ENCODE data around the gene RASGEF1C.

Gene RASGEF1C

GRCh38 chr5:180208038-180208434 lies 975 bp downstream of the RASGEF1C start:
- Histone ChIP-seq H3K27me3 (ENCODE audit: insufficient read depth, low read length) (no peaks in the 10 kb centered on the region), H3K9me3 (ENCODE audit: low read length) (no peaks in the 10 kb centered on the region), H2AFZ (ENCODE audit: low read depth, low read length) (no peak overlapping the region), H3K4me1 (ENCODE audit: insufficient read depth, low read length) (peaks cover 5% of the 10 kb centered on the region), H3K4me3 (ENCODE audit: low read length) (peak overlapping the region; percentile 38), H3K36me3 (ENCODE audit: insufficient read depth, low read length) (no peaks in the 10 kb centered on the region)

DNA sequence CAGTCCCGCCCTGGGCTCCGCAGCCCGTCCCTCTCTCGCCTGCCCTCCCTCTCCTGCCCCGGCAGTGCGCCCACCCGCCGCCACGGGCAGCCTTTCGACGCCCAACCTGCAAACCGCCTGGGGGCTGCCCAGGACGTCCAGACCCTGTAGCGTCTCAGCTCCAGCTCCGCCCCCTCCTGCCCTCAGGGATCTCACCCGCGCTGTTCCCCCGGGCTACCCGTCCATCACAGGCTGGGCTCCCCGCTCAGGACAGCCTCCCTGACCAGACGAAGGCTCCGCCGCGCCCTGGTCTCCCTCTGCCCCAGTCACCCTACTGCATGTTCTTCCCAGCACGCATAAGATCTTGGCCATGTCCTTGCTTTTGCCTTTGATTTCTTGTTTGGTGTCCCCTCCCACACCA lies 1.4 kb downstream of the RASGEF1C start:
- no peak overlapping the region for H3K4me3 ChIP-seq (ENCODE audit: low read length)
- H3K36me3 ChIP-seq (ENCODE audit: insufficient read depth, low read length), result no peaks in the 10 kb centered on the region
- peaks cover 5% of the 10 kb centered on the region for H3K4me1 ChIP-seq (ENCODE audit: insufficient read depth, low read length)
- no peaks in the 10 kb centered on the region for H3K27me3 ChIP-seq (ENCODE audit: insufficient read depth, low read length)
- no peak overlapping the region for H2AFZ ChIP-seq (ENCODE audit: low read depth, low read length)
- H3K9me3 ChIP-seq (ENCODE audit: low read length), result no peaks in the 10 kb centered on the region

DNA sequence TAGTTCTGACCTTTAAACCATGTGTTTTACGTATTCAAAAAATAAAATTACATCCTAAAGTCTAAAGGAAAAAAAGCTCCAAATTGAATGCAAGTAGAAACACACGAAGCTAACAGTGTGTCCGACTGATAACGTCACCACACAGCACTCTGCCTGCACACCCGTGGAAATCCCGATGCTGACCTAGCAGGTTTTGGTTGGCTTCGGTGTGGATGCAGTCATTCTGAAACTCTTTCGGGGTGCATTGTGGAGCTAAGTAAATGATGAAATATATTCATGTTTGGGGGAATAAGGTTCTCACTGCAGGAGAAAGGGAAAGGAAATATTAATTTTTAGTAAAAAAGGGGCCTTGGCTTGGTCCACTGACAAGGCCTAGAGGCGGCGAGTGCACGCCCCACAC lies 2.0 kb downstream of the RASGEF1C start:
- no peaks in the 10 kb centered on the region for H3K9me3 ChIP-seq (ENCODE audit: low read length)
- H3K4me1 ChIP-seq (ENCODE audit: insufficient read depth, low read length), result peaks cover 5% of the 10 kb centered on the region
- H2AFZ ChIP-seq (ENCODE audit: low read depth, low read length), result no peak overlapping the region
- H3K27me3 ChIP-seq (ENCODE audit: insufficient read depth, low read length), result no peaks in the 10 kb centered on the region
- no peak overlapping the region for H3K4me3 ChIP-seq (ENCODE audit: low read length)
- H3K36me3 ChIP-seq (ENCODE audit: insufficient read depth, low read length), result no peaks in the 10 kb centered on the region

DNA sequence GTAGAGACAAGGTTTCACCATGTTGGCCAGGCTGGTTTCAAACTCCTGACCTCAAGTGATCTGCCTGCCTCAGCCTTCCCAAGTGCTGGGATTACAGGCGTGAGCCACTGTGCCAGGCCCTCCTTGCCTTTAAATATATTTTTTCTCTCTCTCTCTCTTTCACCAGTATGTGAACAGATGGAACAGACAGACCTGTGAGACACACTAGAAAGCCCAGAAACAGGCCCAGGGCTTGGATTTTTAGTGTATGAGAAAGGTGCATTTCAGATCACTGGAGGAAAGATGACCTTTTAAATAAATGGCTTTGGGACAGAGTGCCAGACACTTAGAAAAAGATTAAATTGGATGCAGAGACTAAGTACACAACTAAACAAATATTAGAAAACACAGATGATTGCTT lies 3.1 kb downstream of the RASGEF1C start:
- H3K27me3 ChIP-seq (ENCODE audit: insufficient read depth, low read length), result no peaks in the 10 kb centered on the region
- no peaks in the 10 kb centered on the region for H3K9me3 ChIP-seq (ENCODE audit: low read length)
- no peaks in the 10 kb centered on the region for H3K36me3 ChIP-seq (ENCODE audit: insufficient read depth, low read length)
- H3K4me1 ChIP-seq (ENCODE audit: insufficient read depth, low read length), result peaks cover 5% of the 10 kb centered on the region
- H3K4me3 ChIP-seq (ENCODE audit: low read length), result no peak overlapping the region
- H2AFZ ChIP-seq (ENCODE audit: low read depth, low read length), result no peak overlapping the region

DNA sequence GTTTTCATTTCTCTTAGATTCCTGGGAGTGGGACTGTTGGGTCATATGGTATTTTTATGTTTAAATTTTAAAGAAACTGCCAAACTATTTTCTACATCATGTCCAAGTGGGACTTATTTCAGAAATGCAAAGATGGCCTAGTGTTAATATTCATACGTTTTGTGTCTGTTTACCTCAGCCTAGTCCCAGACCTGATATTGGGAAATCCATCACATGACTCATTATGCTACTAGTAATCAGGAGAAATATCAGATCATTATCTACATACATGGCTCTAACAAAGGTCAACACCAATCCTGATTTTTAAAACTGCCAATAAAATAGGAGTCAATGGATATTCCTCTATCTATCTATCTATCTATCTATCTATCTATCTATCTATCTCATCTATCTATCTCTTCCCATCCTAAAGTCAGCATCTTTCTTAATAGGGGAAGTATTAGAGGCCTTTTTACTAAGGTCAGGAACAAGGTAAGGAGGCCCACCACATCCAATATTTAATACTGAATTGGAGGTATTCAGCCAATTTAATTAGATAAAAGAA lies 4.7 kb downstream of the RASGEF1C start:
- Histone ChIP-seq H3K27me3 (ENCODE audit: insufficient read depth, low read length) (no peaks in the 10 kb centered on the region), H2AFZ (ENCODE audit: low read depth, low read length) (no peak overlapping the region), H3K4me1 (ENCODE audit: insufficient read depth, low read length) (peaks cover 5% of the 10 kb centered on the region), H3K36me3 (ENCODE audit: insufficient read depth, low read length) (no peaks in the 10 kb centered on the region), H3K9me3 (ENCODE audit: low read length) (no peaks in the 10 kb centered on the region), H3K4me3 (ENCODE audit: low read length) (no peak overlapping the region)

DNA sequence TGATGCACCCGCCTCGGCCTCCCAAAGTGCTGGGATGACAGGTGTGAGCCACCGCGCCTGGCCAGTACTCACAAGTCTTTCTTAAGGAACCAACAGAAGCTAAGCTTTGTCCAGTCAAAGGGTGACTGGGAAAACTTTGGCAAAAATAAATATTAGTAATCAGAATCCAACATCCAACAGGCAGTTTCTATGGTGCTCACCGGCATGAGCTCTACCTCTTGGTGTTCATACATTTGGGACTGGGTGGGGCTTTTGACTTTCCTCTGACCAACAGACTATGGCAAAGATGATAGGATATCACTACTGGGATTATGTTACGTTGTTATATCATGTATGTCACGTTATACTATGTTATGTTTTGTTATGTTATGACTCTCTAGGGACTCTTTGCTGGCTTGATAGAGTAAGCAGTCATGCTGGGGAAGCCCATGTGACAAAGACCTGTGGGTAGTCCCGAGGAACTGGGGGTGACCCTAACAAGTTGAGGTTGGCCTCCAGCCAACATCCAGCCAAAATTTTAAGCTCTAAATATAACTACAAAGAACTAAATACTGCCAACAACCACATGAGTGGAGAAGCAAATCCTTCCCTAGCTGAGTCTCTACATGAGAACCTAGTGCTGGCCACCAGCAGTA lies 6.0 kb downstream of the RASGEF1C start:
- no peaks in the 10 kb centered on the region for H3K27me3 ChIP-seq (ENCODE audit: insufficient read depth, low read length)
- peaks cover under 1% of the 10 kb centered on the region for H3K4me1 ChIP-seq (ENCODE audit: insufficient read depth, low read length)
- no peaks in the 10 kb centered on the region for H3K36me3 ChIP-seq (ENCODE audit: insufficient read depth, low read length)
- H3K4me3 ChIP-seq (ENCODE audit: low read length), result no peak overlapping the region
- no peak overlapping the region for H2AFZ ChIP-seq (ENCODE audit: low read depth, low read length)
- H3K9me3 ChIP-seq (ENCODE audit: low read length), result no peaks in the 10 kb centered on the region

DNA sequence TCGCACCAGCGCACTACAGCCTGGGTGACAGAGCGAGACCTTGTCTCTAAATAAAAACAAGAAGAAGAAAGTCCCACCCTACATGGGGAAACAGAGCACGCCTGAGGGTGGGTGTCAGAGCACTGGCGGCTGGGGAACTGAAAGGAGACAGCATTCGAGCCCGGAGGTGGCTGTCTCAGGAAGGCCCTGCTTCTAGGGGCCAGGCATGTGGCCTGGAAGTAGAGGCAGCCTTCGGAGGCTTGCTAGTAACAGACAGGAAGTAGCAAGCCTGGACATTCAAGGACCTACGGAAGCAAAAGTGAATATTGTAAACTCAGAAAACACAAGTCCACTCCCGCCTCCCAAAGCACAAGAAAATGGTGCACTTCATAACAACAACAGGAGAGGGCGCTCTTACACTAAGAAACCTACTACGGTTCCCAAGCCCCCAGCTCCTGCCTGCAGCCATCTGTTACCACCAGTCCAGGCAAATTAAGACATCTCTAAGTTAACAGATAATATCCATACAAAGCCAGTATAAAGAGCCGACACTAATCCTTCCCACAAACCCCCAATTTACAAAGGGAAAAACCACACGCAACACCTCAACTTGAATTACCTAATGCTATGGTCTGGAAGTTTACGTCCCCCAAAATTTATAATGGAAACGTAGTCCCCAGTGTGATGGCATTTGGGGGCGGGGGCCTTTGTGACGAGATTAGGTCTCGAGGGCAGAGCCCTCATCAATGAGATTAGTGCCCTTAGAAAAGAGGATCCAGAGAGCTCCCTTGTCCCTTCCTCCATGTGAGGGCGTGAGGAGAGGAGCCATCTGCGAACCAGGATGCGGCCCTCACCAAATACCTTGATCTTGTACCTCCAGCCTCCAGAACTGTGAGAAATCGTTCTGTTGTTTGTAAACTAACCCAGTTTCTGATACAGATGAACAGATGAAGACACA lies 7.7 kb downstream of the RASGEF1C start:
- no peaks in the 10 kb centered on the region for H3K36me3 ChIP-seq (ENCODE audit: insufficient read depth, low read length)
- no peaks in the 10 kb centered on the region for H3K4me1 ChIP-seq (ENCODE audit: insufficient read depth, low read length)
- no peak overlapping the region for H2AFZ ChIP-seq (ENCODE audit: low read depth, low read length)
- H3K4me3 ChIP-seq (ENCODE audit: low read length), result no peak overlapping the region
- no peaks in the 10 kb centered on the region for H3K27me3 ChIP-seq (ENCODE audit: insufficient read depth, low read length)
- H3K9me3 ChIP-seq (ENCODE audit: low read length), result no peaks in the 10 kb centered on the region

GRCh38 chr5:180199390-180199789 lies 9.6 kb downstream of the RASGEF1C start:
- no peaks in the 10 kb centered on the region for H3K9me3 ChIP-seq (ENCODE audit: low read length)
- no peak overlapping the region for H3K4me3 ChIP-seq (ENCODE audit: low read length)
- H3K4me1 ChIP-seq (ENCODE audit: insufficient read depth, low read length), result no peaks in the 10 kb centered on the region
- no peaks in the 10 kb centered on the region for H3K36me3 ChIP-seq (ENCODE audit: insufficient read depth, low read length)
- no peaks in the 10 kb centered on the region for H3K27me3 ChIP-seq (ENCODE audit: insufficient read depth, low read length)
- H2AFZ ChIP-seq (ENCODE audit: low read depth, low read length), result no peak overlapping the region

GRCh38 chr5:180198208-180198607 lies 10.8 kb downstream of the RASGEF1C start:
- H3K4me1 ChIP-seq (ENCODE audit: insufficient read depth, low read length), result no peaks in the 10 kb centered on the region
- H3K36me3 ChIP-seq (ENCODE audit: insufficient read depth, low read length), result no peaks in the 10 kb centered on the region
- no peak overlapping the region for H2AFZ ChIP-seq (ENCODE audit: low read depth, low read length)
- H3K4me3 ChIP-seq (ENCODE audit: low read length), result no peak overlapping the region
- H3K9me3 ChIP-seq (ENCODE audit: low read length), result no peaks in the 10 kb centered on the region
- no peaks in the 10 kb centered on the region for H3K27me3 ChIP-seq (ENCODE audit: insufficient read depth, low read length)

DNA sequence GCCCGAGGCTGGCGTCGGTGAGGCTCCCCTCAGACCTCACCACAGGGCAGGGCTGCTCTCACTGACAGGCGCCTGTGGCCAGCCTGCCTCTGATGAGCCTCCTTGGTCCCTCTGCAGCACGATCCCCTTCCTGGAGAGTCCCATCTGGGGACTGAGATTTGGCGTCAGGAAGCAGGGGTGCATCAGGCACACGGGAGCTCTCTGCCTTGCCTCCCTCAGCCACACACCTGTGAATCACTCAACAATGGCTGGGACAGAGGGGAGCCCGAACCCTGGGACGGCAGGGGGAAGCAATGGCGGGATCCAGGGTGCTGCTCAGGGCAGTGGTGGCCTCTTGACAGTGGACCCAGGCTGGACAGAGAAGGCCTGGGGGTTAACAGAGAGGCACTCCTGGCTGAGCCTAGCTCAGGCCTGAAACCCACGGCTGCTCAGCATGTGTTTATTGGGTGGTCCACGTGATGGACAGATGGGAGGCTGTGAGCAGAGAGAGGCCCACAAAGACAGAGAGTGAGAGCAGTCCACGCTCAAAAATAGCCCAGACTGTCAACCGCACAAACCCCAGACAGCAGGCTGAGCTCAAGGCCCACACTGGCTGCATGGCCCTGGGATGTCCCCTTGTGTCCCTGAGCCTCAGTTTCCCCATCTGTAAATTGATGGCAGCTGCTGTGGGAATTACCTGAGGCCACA lies 11.9 kb downstream of the RASGEF1C start:
- no peaks in the 10 kb centered on the region for H3K9me3 ChIP-seq (ENCODE audit: low read length)
- H3K4me3 ChIP-seq (ENCODE audit: low read length), result no peak overlapping the region
- H3K36me3 ChIP-seq (ENCODE audit: insufficient read depth, low read length), result no peaks in the 10 kb centered on the region
- no peaks in the 10 kb centered on the region for H3K4me1 ChIP-seq (ENCODE audit: insufficient read depth, low read length)
- no peaks in the 10 kb centered on the region for H3K27me3 ChIP-seq (ENCODE audit: insufficient read depth, low read length)
- H2AFZ ChIP-seq (ENCODE audit: low read depth, low read length), result no peak overlapping the region

GRCh38 chr5:180194410-180195345 lies 14.3 kb downstream of the RASGEF1C start:
- H3K27me3 ChIP-seq (ENCODE audit: insufficient read depth, low read length), result no peaks in the 10 kb centered on the region
- H3K36me3 ChIP-seq (ENCODE audit: insufficient read depth, low read length), result no peaks in the 10 kb centered on the region
- peaks cover 1% of the 10 kb centered on the region for H3K9me3 ChIP-seq (ENCODE audit: low read length)
- H3K4me3 ChIP-seq (ENCODE audit: low read length), result no peak overlapping the region
- no peaks in the 10 kb centered on the region for H3K4me1 ChIP-seq (ENCODE audit: insufficient read depth, low read length)
- no peak overlapping the region for H2AFZ ChIP-seq (ENCODE audit: low read depth, low read length)

DNA sequence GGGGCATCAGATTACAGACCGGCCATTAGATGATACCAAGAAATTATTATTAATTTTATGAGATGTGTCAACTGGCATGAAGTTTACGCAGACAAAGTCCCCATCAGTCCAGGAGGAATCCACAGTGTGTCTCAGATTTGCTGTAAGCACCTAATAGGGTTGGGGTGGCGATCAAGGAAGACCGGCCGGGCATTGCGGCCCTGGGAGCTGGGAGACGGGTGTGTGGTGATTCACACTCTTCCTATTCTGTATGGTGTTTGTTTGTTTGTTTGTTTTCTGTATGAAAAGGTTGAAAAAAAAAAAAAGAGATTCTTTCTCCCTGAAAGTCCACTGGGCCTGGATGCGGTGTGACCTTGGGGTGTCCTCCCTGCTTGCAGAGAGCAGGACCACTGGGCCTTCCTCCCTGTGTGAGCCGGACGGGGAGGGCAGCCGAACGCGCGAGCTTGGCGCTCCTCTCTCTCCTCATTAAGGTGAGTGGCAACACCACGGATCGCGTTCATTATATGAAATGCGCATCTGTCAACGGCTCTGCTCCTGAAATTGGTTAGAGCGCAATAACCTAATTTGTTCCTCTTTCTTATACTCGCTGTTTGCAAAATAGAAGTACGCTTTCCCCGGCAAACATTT lies 15.1 kb downstream of the RASGEF1C start:
- no peak overlapping the region for H2AFZ ChIP-seq (ENCODE audit: low read depth, low read length)
- H3K27me3 ChIP-seq (ENCODE audit: insufficient read depth, low read length), result no peaks in the 10 kb centered on the region
- H3K4me3 ChIP-seq (ENCODE audit: low read length), result no peak overlapping the region
- no peaks in the 10 kb centered on the region for H3K36me3 ChIP-seq (ENCODE audit: insufficient read depth, low read length)
- no peaks in the 10 kb centered on the region for H3K4me1 ChIP-seq (ENCODE audit: insufficient read depth, low read length)
- peaks cover 1% of the 10 kb centered on the region for H3K9me3 ChIP-seq (ENCODE audit: low read length)
